CD14-positive monocyte (primary cell): ENCODE results near the gene TMEM181. TPM values are rescaled to one million over a fixed set of nuclear protein-coding genes. Genes with fewer than 3 reads are reported as not detected.

Experiments
- DNase-seq, 3 donors: peaks; one replicate each; pipeline ENCODE4 v3.0.0-alpha.2; 2011 to 2022
- H2AFZ ChIP-seq: 2 replicates; pipeline ENCODE4 v1.6.0; 2012; ENCODE audit warnings: mild to moderate bottlenecking, low read depth, low read length, inconsistent platforms; ENCODE audit not compliant: insufficient read depth, poor library complexity, severe bottlenecking
- H3K27ac ChIP-seq, 2 donors: 1 replicate in 1 of 2; 2 replicates in 1 of 2; pipeline ENCODE4 v1.5.1; 2012 to 2013; ENCODE audit warnings: low read length in 2 of 2, control low read depth in 1 of 2, inconsistent platforms in 1 of 2, low read depth in 1 of 2, mild to moderate bottlenecking in 1 of 2
- H3K27me3 ChIP-seq, 2 donors: one replicate each; pipeline versions ENCODE4 v1.6.0 to v1.6.1; 2011 to 2013; ENCODE audit warnings: low read length in 2 of 2; ENCODE audit not compliant: control insufficient read depth in 2 of 2, insufficient read depth in 2 of 2
- H3K36me3 ChIP-seq, 2 donors: replicated peaks in 1 of 2; 1 replicate in 1 of 2; 2 replicates in 1 of 2; pipeline versions ENCODE4 v1.5.1 to v1.6.1; 2012 to 2013; ENCODE audit warnings: low read length in 2 of 2, control low read depth in 1 of 2, inconsistent platforms in 1 of 2, mild to moderate bottlenecking in 1 of 2; ENCODE audit not compliant: insufficient read depth in 2 of 2, control insufficient read depth in 1 of 2
- H3K4me1 ChIP-seq, 2 donors: 1 replicate in 1 of 2; 2 replicates in 1 of 2; pipeline versions ENCODE4 v1.5.1 to v1.6.1; 2012 to 2013; ENCODE audit warnings: low read length in 2 of 2, control low read depth in 1 of 2, inconsistent platforms in 1 of 2, mild to moderate bottlenecking in 1 of 2, moderate library complexity in 1 of 2; ENCODE audit not compliant: insufficient read depth in 2 of 2, control insufficient read depth in 1 of 2
- H3K4me2 ChIP-seq: replicated peaks from 2 replicates; pipeline ENCODE3; 2012; ENCODE audit warnings: low read length, moderate library complexity, mild to moderate bottlenecking; ENCODE audit not compliant: poor library complexity, severe bottlenecking; ENCODE audit errors: extremely low read depth
- H3K4me3 ChIP-seq, 3 experiments: fragments of 200-600 bp in 1 of 3; sonication (generic) in 1 of 3; replicated peaks in 1 of 3; 1 replicate in 2 of 3; 2 replicates in 1 of 3; pipeline ENCODE4 v1.5.1; 2011 to 2013; ENCODE audit warnings: low read length in 3 of 3, mild to moderate bottlenecking in 3 of 3, control low read depth in 2 of 3, low read depth in 2 of 3, inconsistent platforms in 1 of 3, moderate library complexity in 1 of 3
- H3K79me2 ChIP-seq: 2 replicates; pipeline ENCODE4 v1.6.0; 2012; ENCODE audit warnings: mild to moderate bottlenecking, control low read depth, inconsistent platforms, low read length, moderate library complexity; ENCODE audit not compliant: insufficient read depth
- H3K9ac ChIP-seq: 2 replicates; pipeline ENCODE4 v1.6.0; 2017; ENCODE audit warnings: low read length, mild to moderate bottlenecking; ENCODE audit not compliant: insufficient read depth, poor library complexity, severe bottlenecking
- H3K9me3 ChIP-seq, 2 donors: replicated peaks in 1 of 2; 1 replicate in 1 of 2; 2 replicates in 1 of 2; pipeline versions ENCODE4 v1.5.1 to v1.6.1; 2012 to 2013; ENCODE audit warnings: low read length in 2 of 2, control low read depth in 1 of 2; ENCODE audit not compliant: control insufficient read depth in 1 of 2, insufficient read depth in 1 of 2
- H4K20me1 ChIP-seq: 2 replicates; pipeline ENCODE4 v1.6.0; 2012; ENCODE audit warnings: mild to moderate bottlenecking, low read length, control low read depth, moderate library complexity; ENCODE audit not compliant: insufficient read depth
- H3K27ac Mint-ChIP-seq, 7 donors: one replicate each; pipeline ENCODE4 v1.8.0; 2020; ENCODE audit warnings: mild to moderate bottlenecking in 7 of 7, mixed read lengths in 7 of 7, moderate library complexity in 6 of 7, inconsistent platforms in 2 of 7
- H3K27me3 Mint-ChIP-seq, 3 donors: one replicate each; pipeline ENCODE4 v1.8.0; 2021 to 2022; ENCODE audit warnings: low read depth in 3 of 3, mild to moderate bottlenecking in 3 of 3, mixed read lengths in 3 of 3, moderate library complexity in 3 of 3, inconsistent platforms in 1 of 3
- H3K36me3 Mint-ChIP-seq, 2 donors: one replicate each; pipeline ENCODE4 v1.8.0; 2020; ENCODE audit warnings: mixed read lengths in 2 of 2, inconsistent platforms in 1 of 2, mild to moderate bottlenecking in 1 of 2
- H3K4me1 Mint-ChIP-seq: one replicate; pipeline ENCODE4 v1.8.0; 2020; ENCODE audit warnings: mild to moderate bottlenecking, mixed read lengths
- H3K4me3 Mint-ChIP-seq, 2 donors: one replicate each; pipeline ENCODE4 v1.8.0; 2020; ENCODE audit warnings: mild to moderate bottlenecking in 2 of 2, mixed read lengths in 2 of 2, moderate library complexity in 1 of 2
- H3K9me3 Mint-ChIP-seq, 7 donors: one replicate each; pipeline ENCODE4 v1.8.0; 2020 to 2022; ENCODE audit warnings: mixed read lengths in 7 of 7, mild to moderate bottlenecking in 6 of 7, moderate library complexity in 6 of 7, inconsistent platforms in 2 of 7
- CTCF ChIP-seq: fragments of 200-600 bp; IDR thresholded peaks from one replicate; pipeline ENCODE4 v1.8.0; 2022; ENCODE audit warnings: antibody characterized with exemption, mild to moderate bottlenecking
- WGBS: methylation state at CpG from one replicate; pipeline ENCODE4 v1.1.5; 2013; ENCODE audit warnings: missing lambda C conversion rate; ENCODE audit not compliant: insufficient coverage; 5-methylcytosine and 5-hydroxymethylcytosine counted together
- intact Hi-C, 2 donors: fragments of 100-400 bp; cut with micrococcal nuclease; formaldehyde crosslinking; loops; one replicate each; pipeline versions ENCODE4 v1.15.0 to v1.15.1; 2023
- polyA plus RNA-seq, 3 donors: library from polyadenylated mRNA; depleted of rRNA in 1 of 3; unstranded in 2 of 3; stranded (reverse) in 1 of 3; fragments of 300-500 nt in 2 of 3; fragments of >200 nt in 1 of 3; fragmentation: Illumina TruSeq in 2 of 3; gene quantifications; 1 replicate in 2 of 3; 2 replicates in 1 of 3; pipeline ENCODE4 v1.2.3, GENCODE V29; 2012 to 2021

TMEM181 gene
- polyA plus RNA-seq, 3 donors, result 2.4 to 6.8 (median 2.6) TPM

GRCh38 chr6:158595223-158595622, 35.3 kb downstream of the TMEM181 start:
- Histone ChIP-seq H3K79me2 (no peaks in the 10 kb centered on the region), H4K20me1 (no peaks in the 10 kb centered on the region), H2AFZ (no peak overlapping the region), H3K4me1 (no peaks in the 10 kb centered on the region), H3K9ac (no peak overlapping the region), H3K4me3 (no peak overlapping the region), H3K36me3 (peaks cover 60 to 95% of the 10 kb centered on the region in 2 donors), H3K9me3 (no peaks in the 10 kb centered on the region), H3K4me2 (no peak overlapping the region), H3K27me3 (no peaks in the 10 kb centered on the region), H3K27ac (no peak overlapping the region)
- no peak for DNase-seq
- H3K4me3 Mint-ChIP-seq, result no peak overlapping the region
- no peak overlapping the region for H3K27ac Mint-ChIP-seq
- H3K9me3 Mint-ChIP-seq, result no peaks in the 10 kb centered on the region
- intact Hi-C loops, result no loop called here
- peak; percentile 26 for TF ChIP-seq CTCF
- H3K36me3 Mint-ChIP-seq, result peaks cover 82 to 89% of the 10 kb centered on the region in 2 donors
- no CpG with 5 or more reads among the region's 5 CpGs for WGBS
- no peaks in the 10 kb centered on the region for H3K27me3 Mint-ChIP-seq
- no peaks in the 10 kb centered on the region for H3K4me1 Mint-ChIP-seq

GRCh38 chr6:158596861-158597260, 37.0 kb downstream of the TMEM181 start:
- Histone ChIP-seq H3K4me3 (no peak overlapping the region), H3K4me2 (no peak overlapping the region), H3K27me3 (no peaks in the 10 kb centered on the region), H3K4me1 (no peaks in the 10 kb centered on the region), H4K20me1 (no peaks in the 10 kb centered on the region), H3K27ac (peak overlapping the region in 1 of 2 donors; percentile 45), H3K9ac (no peak overlapping the region), H3K9me3 (no peaks in the 10 kb centered on the region), H2AFZ (no peak overlapping the region), H3K79me2 (no peaks in the 10 kb centered on the region), H3K36me3 (peaks cover 49 to 92% of the 10 kb centered on the region in 2 donors)
- Mint-ChIP-seq H3K27ac (peak overlapping the region in 1 of 7 donors; percentile 80), H3K36me3 (peaks cover 71 to 88% of the 10 kb centered on the region in 2 donors), H3K4me1 (no peaks in the 10 kb centered on the region), H3K9me3 (no peaks in the 10 kb centered on the region), H3K27me3 (no peaks in the 10 kb centered on the region), H3K4me3 (no peak overlapping the region)
- no CpG with 5 or more reads among the region's 6 CpGs for WGBS
- intact Hi-C loops, result no loop called here
- no peak for TF ChIP-seq CTCF
- no peak for DNase-seq
